ENCODE results near the gene P3H3.

Gene P3H3

GRCh38 chr12:6825398-6826124 is 2.6 kb upstream of the P3H3 start:
- no peak overlapping the region for H3K27ac ChIP-seq (ENCODE audit: low read length)
- H3K9me3 ChIP-seq (replicated peaks; ENCODE audit: insufficient read depth, low read length): no peaks in the 10 kb centered on the region
- H3K36me3 ChIP-seq (replicated peaks; ENCODE audit: insufficient read depth, low read length): no peaks in the 10 kb centered on the region
- no peaks in the 10 kb centered on the region for H3K79me2 ChIP-seq (ENCODE audit: low read length)
- peaks cover 4% of the 10 kb centered on the region; the same call in 1 of the 2 replicates for H3K4me1 ChIP-seq (ENCODE audit: low read length)
- H4K20me1 ChIP-seq (ENCODE audit: insufficient read depth, low read length): no peaks in the 10 kb centered on the region
- H3F3A ChIP-seq (ENCODE audit: insufficient read depth, low read length): no peaks in the 10 kb centered on the region
- H3K27me3 ChIP-seq (replicated peaks; ENCODE audit: insufficient read depth, low read length): peaks cover 93% of the 10 kb centered on the region
- TF ChIP-seq CTCF (IDR thresholded peaks at IDR 0.05; ENCODE audit: low read length): peak; percentile 87
- no peak for TF ChIP-seq EZH2 (optimal IDR thresholded peaks at IDR 0.05; ENCODE audit: low read depth, low read length)
- no peak for TF ChIP-seq EZH2phosphoT487 (IDR thresholded peaks at IDR 0.05; ENCODE audit: low read length)
- H3K4me2 ChIP-seq (ENCODE audit: low read depth, low read length): peak overlapping the region; percentile 13; the same call in 1 of the 2 replicates
- DNase-seq: peak; percentile 63
- no peak overlapping the region for H3K9ac ChIP-seq (ENCODE audit: low read length)
- no peak overlapping the region for H3K4me3 ChIP-seq (ENCODE audit: low read length)
- no peaks in the 10 kb centered on the region for H3K9me2 ChIP-seq (replicated peaks; ENCODE audit: insufficient read depth, low read length)
- H2AFZ ChIP-seq (ENCODE audit: low read length): no peak overlapping the region

GRCh38 chr12:6826125-6826733 is 2.0 kb upstream of the P3H3 start:
- Histone ChIP-seq H3K79me2 (ENCODE audit: low read length) (no peaks in the 10 kb centered on the region), H3K9me2 (replicated peaks; ENCODE audit: insufficient read depth, low read length) (no peaks in the 10 kb centered on the region), H3K27ac (ENCODE audit: low read length) (no peak overlapping the region), H3K27me3 (replicated peaks; ENCODE audit: insufficient read depth, low read length) (peaks cover 93% of the 10 kb centered on the region), H3K36me3 (replicated peaks; ENCODE audit: insufficient read depth, low read length) (no peaks in the 10 kb centered on the region), H3K4me2 (ENCODE audit: low read depth, low read length) (no peak overlapping the region), H3F3A (ENCODE audit: insufficient read depth, low read length) (no peaks in the 10 kb centered on the region), H2AFZ (ENCODE audit: low read length) (no peak overlapping the region), H3K4me3 (ENCODE audit: low read length) (no peak overlapping the region), H4K20me1 (ENCODE audit: insufficient read depth, low read length) (no peaks in the 10 kb centered on the region), H3K9ac (ENCODE audit: low read length) (no peak overlapping the region), H3K4me1 (ENCODE audit: low read length) (peaks cover 4% of the 10 kb centered on the region; the same call in 1 of the 2 replicates), H3K9me3 (replicated peaks; ENCODE audit: insufficient read depth, low read length) (no peaks in the 10 kb centered on the region)
- TF ChIP-seq EZH2 (optimal IDR thresholded peaks at IDR 0.05; ENCODE audit: low read depth, low read length) (no peak), CTCF (IDR thresholded peaks at IDR 0.05; ENCODE audit: low read length) (no peak), EZH2phosphoT487 (IDR thresholded peaks at IDR 0.05; ENCODE audit: low read length) (no peak)
- DNase-seq: no peak

GRCh38 chr12:6826734-6827436 is 1.3 kb upstream of the P3H3 start:
- no peak for TF ChIP-seq EZH2 (optimal IDR thresholded peaks at IDR 0.05; ENCODE audit: low read depth, low read length)
- no peak for TF ChIP-seq EZH2phosphoT487 (IDR thresholded peaks at IDR 0.05; ENCODE audit: low read length)
- TF ChIP-seq CTCF (IDR thresholded peaks at IDR 0.05; ENCODE audit: low read length): no peak
- Histone ChIP-seq H3K9me3 (replicated peaks; ENCODE audit: insufficient read depth, low read length) (no peaks in the 10 kb centered on the region), H3K79me2 (ENCODE audit: low read length) (no peaks in the 10 kb centered on the region), H4K20me1 (ENCODE audit: insufficient read depth, low read length) (no peaks in the 10 kb centered on the region), H3K27ac (ENCODE audit: low read length) (no peak overlapping the region), H3K9ac (ENCODE audit: low read length) (no peak overlapping the region), H3F3A (ENCODE audit: insufficient read depth, low read length) (no peaks in the 10 kb centered on the region), H3K4me2 (ENCODE audit: low read depth, low read length) (no peak overlapping the region), H3K36me3 (replicated peaks; ENCODE audit: insufficient read depth, low read length) (no peaks in the 10 kb centered on the region), H3K4me3 (ENCODE audit: low read length) (no peak overlapping the region), H3K27me3 (replicated peaks; ENCODE audit: insufficient read depth, low read length) (peaks cover 96% of the 10 kb centered on the region), H3K9me2 (replicated peaks; ENCODE audit: insufficient read depth, low read length) (no peaks in the 10 kb centered on the region), H2AFZ (ENCODE audit: low read length) (no peak overlapping the region), H3K4me1 (ENCODE audit: low read length) (peaks cover 4% of the 10 kb centered on the region; the same call in 1 of the 2 replicates)
- DNase-seq: no peak
